ENCODE data around the gene EXOC3. TPM values are rescaled to one million over a fixed set of nuclear protein-coding genes. Genes with fewer than 3 reads are reported as not detected.

Gene EXOC3
- total RNA-seq, 1 donor from 2014 or later: 28.6 TPM

Other genes starting within 250 kb of the EXOC3 start
- gene CCDC127, start 225.0 kb upstream of the EXOC3 start, total RNA-seq: 3.6 and 4.8 TPM in 2 replicates
- 113 and 137 TPM in 2 replicates for gene SDHA, start 224.9 kb upstream of the EXOC3 start, total RNA-seq
- gene PDCD6, start 171.5 kb upstream of the EXOC3 start, total RNA-seq: 107 and 135 TPM in 2 replicates
- gene AHRR, start 121.5 kb upstream of the EXOC3 start, total RNA-seq: 4.5 and 5.4 TPM in 2 replicates
- 0.51 and 1.4 TPM in 2 replicates for gene SLC9A3, start 81.3 kb downstream of the EXOC3 start, total RNA-seq
- gene CEP72, start 169.2 kb downstream of the EXOC3 start, total RNA-seq: 2.1 and 2.4 TPM in 2 replicates

Measured in dermis microvascular lymphatic vessel endothelial cell (primary cell).